T-cell (primary cell): ENCODE measurements around the gene HPN. TPM values are rescaled to one million over a fixed set of nuclear protein-coding genes. Genes with fewer than 3 reads are reported as not detected.
A peak's percentile ranks its signal among the peaks of the same experiment; 100 is the strongest.

Source experiments
- ATAC-seq, 4 experiments: fragments of 200-7000 bp in 3 of 4; fragments of 150-1000 bp in 1 of 4; cut with Tn5 transposase; replicated peaks in 1 of 4; 1 replicate in 3 of 4; 2 replicates in 1 of 4; pipeline ENCODE4 v1.10.0; 2021; ENCODE audit warnings: moderate library complexity in 3 of 4, mild to moderate bottlenecking in 2 of 4, moderate number of reproducible peaks in 1 of 4
- CTCF ChIA-PET, 2 donors: fragments of 300-600 bp; sonication (Branson Sonifier 250); formaldehyde crosslinking; loops; one replicate each; lab custom pipeline; 2022; ENCODE audit warnings: antibody characterized with exemption in 2 of 2; lab: Charles Lee
- POLR2A ChIA-PET, 2 donors: fragments of 300-600 bp; sonication (Branson Sonifier 250); formaldehyde crosslinking; loops; one replicate each; lab custom pipeline; 2022; ENCODE audit warnings: antibody characterized with exemption in 2 of 2; lab: Charles Lee
- DNase-seq, 35 experiments: peaks; one replicate each; pipeline versions ENCODE4 v3.0.0 to v3.0.0-alpha.2; 2013 to 2023
- H3K27ac ChIP-seq: one replicate; pipeline ENCODE4 v1.5.1; 2013; ENCODE audit warnings: low read length
- H3K27me3 ChIP-seq, 2 experiments: replicated peaks in 1 of 2; 1 replicate in 1 of 2; 2 replicates in 1 of 2; pipeline versions ENCODE4 v1.6.1 to v1.7.0; 2013; ENCODE audit warnings: low read length in 1 of 2, mixed read lengths in 1 of 2; ENCODE audit not compliant: control insufficient read depth in 2 of 2, insufficient read depth in 2 of 2; ENCODE audit errors: extremely low read depth in 1 of 2
- H3K36me3 ChIP-seq, 2 donors: 1 replicate in 1 of 2; 2 replicates in 1 of 2; pipeline versions ENCODE4 v1.6.1 to v1.7.0; 2013; ENCODE audit warnings: low read length in 1 of 2; ENCODE audit not compliant: control insufficient read depth in 2 of 2, insufficient read depth in 1 of 2; ENCODE audit errors: extremely low read depth in 1 of 2
- H3K4me1 ChIP-seq, 2 experiments: 1 replicate in 1 of 2; 2 replicates in 1 of 2; pipeline versions ENCODE4 v1.6.1 to v1.7.0; 2013; ENCODE audit warnings: low read length in 2 of 2, mixed read lengths in 1 of 2; ENCODE audit not compliant: insufficient read depth in 2 of 2, control insufficient read depth in 1 of 2; ENCODE audit errors: extremely low read depth in 1 of 2
- H3K4me3 ChIP-seq, 2 donors: 1 replicate in 1 of 2; 2 replicates in 1 of 2; pipeline versions ENCODE4 v1.5.1 to v1.7.0; 2013; ENCODE audit warnings: mild to moderate bottlenecking in 2 of 2, low read length in 1 of 2, moderate library complexity in 1 of 2; ENCODE audit not compliant: control insufficient read depth in 1 of 2; ENCODE audit errors: extremely low read depth in 1 of 2
- H3K9me3 ChIP-seq: 2 replicates; pipeline ENCODE4 v1.7.0; 2013
- H3K27ac Mint-ChIP-seq, 2 donors: one replicate each; pipeline ENCODE4 v1.8.0; 2020 to 2021; ENCODE audit warnings: mild to moderate bottlenecking in 2 of 2, mixed read lengths in 2 of 2
- H3K27me3 Mint-ChIP-seq, 2 donors: one replicate each; pipeline ENCODE4 v1.8.0; 2021 to 2022; ENCODE audit warnings: mixed read lengths in 2 of 2
- H3K36me3 Mint-ChIP-seq: one replicate; pipeline ENCODE4 v1.8.0; 2021; ENCODE audit warnings: mixed read lengths
- H3K4me1 Mint-ChIP-seq, 3 donors: one replicate each; pipeline ENCODE4 v1.8.0; 2020 to 2022; ENCODE audit warnings: mixed read lengths in 3 of 3, mild to moderate bottlenecking in 1 of 3
- H3K4me3 Mint-ChIP-seq, 3 donors: one replicate each; pipeline ENCODE4 v1.8.0; 2020 to 2022; ENCODE audit warnings: mild to moderate bottlenecking in 3 of 3, mixed read lengths in 3 of 3, moderate library complexity in 3 of 3
- H3K9me3 Mint-ChIP-seq, 3 donors: one replicate each; pipeline ENCODE4 v1.8.0; 2020 to 2022; ENCODE audit warnings: mixed read lengths in 3 of 3
- WGBS: methylation state at CpG from one replicate; pipeline ENCODE4 v1.1.5; 2013; ENCODE audit warnings: missing lambda C conversion rate; ENCODE audit not compliant: insufficient coverage; 5-methylcytosine and 5-hydroxymethylcytosine counted together
- total RNA-seq, 35 experiments: library from RNA in 6 of 35; stranded (reverse) in 6 of 35; fragments of 120-200 nt in 1 of 35; gene quantifications; one replicate each; pipeline versions ENCODE4 v1.2.1 to v1.2.4 and lab custom pipeline; 2013 to 2026

The HPN gene
- total RNA-seq, 5 donors from 2014 or later (not counting 1 experiment from before 2014, with no cell fraction given), result 0.41 to 0.51 (median 0.46) TPM; not detected in 2

GRCh38 chr19:35043906-35044305 lies 2.4 kb downstream of the HPN start:
- Mint-ChIP-seq H3K27ac (no peak overlapping the region), H3K27me3 (peaks cover 0 to 17% of the 10 kb centered on the region in 2 donors), H3K4me3 (peak overlapping the region in 1 of 3 donors; percentile 26), H3K4me1 (peaks cover 23 to 62% (median 45%) of the 10 kb centered on the region in 3 donors), H3K36me3 (no peaks in the 10 kb centered on the region), H3K9me3 (no peaks in the 10 kb centered on the region)
- CTCF ChIA-PET, result interaction anchor here (0.5 to 1.1 kb wide), 3 partner anchors 9 to 29 kb away, joined by 3 to 6 read pairs (median 5); no protein-coding TSS in a partner anchor
- no peak for DNase-seq
- Histone ChIP-seq H3K27me3 (peaks cover 0 to 54% of the 10 kb centered on the region in 2 experiments), H3K9me3 (no peaks in the 10 kb centered on the region), H3K27ac (no peak overlapping the region), H3K36me3 (no peaks in the 10 kb centered on the region), H3K4me3 (no peak overlapping the region), H3K4me1 (peaks cover 3 to 52% of the 10 kb centered on the region in 2 experiments)
- no peak for ATAC-seq
- 94% methylated on average over 14 of the region's 14 CpGs for WGBS
- POLR2A ChIA-PET, result interaction anchor here in 1 of 2 donors (1.0 kb wide), 1 partner anchor 30 kb away, joined by 3 read pairs; no protein-coding TSS in a partner anchor

- H3K27me3 Mint-ChIP-seq, result peaks cover 0 to 17% of the 10 kb centered on the region in 2 donors
- DNase-seq, result peak in 26 of 35 experiments; percentile 37 to 75 (median 50)
- no peak for ATAC-seq
- H3K9me3 ChIP-seq, result no peaks in the 10 kb centered on the region
- H3K4me3 ChIP-seq, result no peak overlapping the region
- peak overlapping the region in 1 of 3 donors; percentile 26 for H3K4me3 Mint-ChIP-seq
- peaks cover 3 to 45% of the 10 kb centered on the region in 2 experiments for H3K4me1 ChIP-seq
- no peaks in the 10 kb centered on the region for H3K36me3 Mint-ChIP-seq
- H3K36me3 ChIP-seq, result no peaks in the 10 kb centered on the region
- H3K27me3 ChIP-seq, result peaks cover 0 to 48% of the 10 kb centered on the region in 2 experiments
- no peaks in the 10 kb centered on the region for H3K9me3 Mint-ChIP-seq
- peaks cover 23 to 59% (median 43%) of the 10 kb centered on the region in 3 donors for H3K4me1 Mint-ChIP-seq
- no peak overlapping the region for H3K27ac ChIP-seq
- 79% methylated on average over 8 of the region's 9 CpGs for WGBS
- ChIA-PET POLR2A (no interaction called here), CTCF (interaction anchor here (0.5 to 0.9 kb wide), 3 partner anchors 9 to 178 kb away, joined by 5 to 10 read pairs (median 6); no protein-coding TSS in a partner anchor)
- H3K27ac Mint-ChIP-seq, result peak overlapping the region in 1 of 2 donors; percentile 69
These were observed 3.0 kb downstream of the HPN start for GRCh38 chr19:35044317-35045117.

- no peak overlapping the region for H3K27ac ChIP-seq
- DNase-seq (peak in 28 of 35 experiments; percentile 26 to 63 (median 44)), ATAC-seq (peak; percentile 76 to 98 (median 82))
- CTCF ChIA-PET, result interaction anchor here (0.8 to 1.0 kb wide), 2 partner anchors 78 to 96 kb away, joined by 3 read pairs; no protein-coding TSS in a partner anchor
- no peaks in the 10 kb centered on the region for H3K9me3 ChIP-seq
- H3K27me3 Mint-ChIP-seq, result peaks cover 0 to 15% of the 10 kb centered on the region in 2 donors
- POLR2A ChIA-PET, result no interaction called here
- no peaks in the 10 kb centered on the region for H3K36me3 Mint-ChIP-seq
- H3K4me3 Mint-ChIP-seq, result no peak overlapping the region
- H3K27me3 ChIP-seq, result peaks cover 0 to 35% of the 10 kb centered on the region in 2 experiments
- no peak overlapping the region for H3K27ac Mint-ChIP-seq
- WGBS, result 19% methylated on average over 9 of the region's 10 CpGs
- H3K4me1 ChIP-seq, result peaks cover 3 to 33% of the 10 kb centered on the region in 2 experiments
- no peaks in the 10 kb centered on the region for H3K9me3 Mint-ChIP-seq
- H3K4me1 Mint-ChIP-seq, result peaks cover 15 to 50% (median 36%) of the 10 kb centered on the region in 3 donors
- H3K36me3 ChIP-seq, result no peaks in the 10 kb centered on the region
- H3K4me3 ChIP-seq, result no peak overlapping the region
These were observed 4.3 kb downstream of the HPN start for GRCh38 chr19:35045667-35046300.

GRCh38 chr19:35046461-35046860 lies 4.9 kb downstream of the HPN start:
- DNase-seq (no peak), ATAC-seq (no peak)
- H3K4me3 Mint-ChIP-seq, result no peak overlapping the region
- peaks cover 0 to 15% of the 10 kb centered on the region in 2 donors for H3K27me3 Mint-ChIP-seq
- Histone ChIP-seq H3K36me3 (no peaks in the 10 kb centered on the region), H3K4me1 (peaks cover 0 to 26% of the 10 kb centered on the region in 2 experiments), H3K27me3 (peaks cover 0 to 29% of the 10 kb centered on the region in 2 experiments), H3K9me3 (no peaks in the 10 kb centered on the region), H3K4me3 (no peak overlapping the region), H3K27ac (no peak overlapping the region)
- 89% methylated on average over 3 of the region's 5 CpGs for WGBS
- H3K36me3 Mint-ChIP-seq, result no peaks in the 10 kb centered on the region
- CTCF ChIA-PET, result interaction anchor here (0.8 to 1.0 kb wide), 2 partner anchors 78 to 95 kb away, joined by 3 read pairs; no protein-coding TSS in a partner anchor
- POLR2A ChIA-PET, result no interaction called here
- no peak overlapping the region for H3K27ac Mint-ChIP-seq
- peaks cover 10 to 47% (median 30%) of the 10 kb centered on the region in 3 donors for H3K4me1 Mint-ChIP-seq
- H3K9me3 Mint-ChIP-seq, result no peaks in the 10 kb centered on the region

GRCh38 chr19:35048911-35049411 lies 7.4 kb downstream of the HPN start:
- H3K27me3 ChIP-seq, result peaks cover 0 to 15% of the 10 kb centered on the region in 2 experiments
- no peak overlapping the region for H3K27ac ChIP-seq
- POLR2A ChIA-PET, result interaction anchor here in 1 of 2 donors (0.5 kb wide), 1 partner anchor 997 kb away, joined by 4 read pairs; no protein-coding TSS in a partner anchor
- Mint-ChIP-seq H3K4me3 (no peak overlapping the region), H3K9me3 (no peaks in the 10 kb centered on the region), H3K36me3 (no peaks in the 10 kb centered on the region), H3K27ac (no peak overlapping the region), H3K27me3 (peaks cover 0 to 11% of the 10 kb centered on the region in 2 donors), H3K4me1 (peaks cover 10 to 26% (median 20%) of the 10 kb centered on the region in 3 donors)
- WGBS, result 72% methylated on average over 12 of the region's 12 CpGs
- no peaks in the 10 kb centered on the region for H3K36me3 ChIP-seq
- no peak for DNase-seq
- H3K4me1 ChIP-seq, result peaks cover 0 to 17% of the 10 kb centered on the region in 2 experiments
- H3K4me3 ChIP-seq, result no peak overlapping the region
- H3K9me3 ChIP-seq, result no peaks in the 10 kb centered on the region
- CTCF ChIA-PET, result interaction anchor here in 1 of 2 donors (0.6 kb wide), 1 partner anchor 69 kb away, joined by 6 read pairs; no protein-coding TSS in a partner anchor
- no peak for ATAC-seq

- H3K9me3 ChIP-seq, result no peaks in the 10 kb centered on the region
- peaks cover 0 to 9% of the 10 kb centered on the region in 2 donors for H3K27me3 Mint-ChIP-seq
- H3K27ac ChIP-seq, result no peak overlapping the region
- H3K36me3 Mint-ChIP-seq, result no peaks in the 10 kb centered on the region
- H3K4me1 ChIP-seq, result peaks cover 0 to 12% of the 10 kb centered on the region in 2 experiments
- no peak overlapping the region for H3K27ac Mint-ChIP-seq
- H3K36me3 ChIP-seq, result no peaks in the 10 kb centered on the region
- CTCF ChIA-PET, result no interaction called here
- peaks cover 9 to 21% (median 15%) of the 10 kb centered on the region in 3 donors for H3K4me1 Mint-ChIP-seq
- DNase-seq (no peak), ATAC-seq (no peak)
- peaks cover 0 to 11% of the 10 kb centered on the region in 2 experiments for H3K27me3 ChIP-seq
- H3K4me3 Mint-ChIP-seq, result no peak overlapping the region
- WGBS, result 60% methylated on average over 1 of the region's 5 CpGs
- H3K4me3 ChIP-seq, result no peak overlapping the region
- H3K9me3 Mint-ChIP-seq, result no peaks in the 10 kb centered on the region
- POLR2A ChIA-PET, result no interaction called here
These were observed 7.9 kb downstream of the HPN start for GRCh38 chr19:35049456-35049855.
